Transverse colon (tissue), 3 donors: Measurements from ENCODE around the gene GIMAP8.

Experiments used
- EP300 ChIP-seq: sonication (generic); formaldehyde crosslinking; IDR thresholded peaks from one replicate; pipeline ENCODE4 v1.6.1; 2017; ENCODE audit warnings: antibody characterized with exemption, low read depth
- POLR2AphosphoS5 ChIP-seq, 3 donors: sonication (generic); formaldehyde crosslinking; IDR thresholded peaks; one replicate each; pipeline ENCODE4 v1.6.1; 2016; ENCODE audit warnings: antibody characterized with exemption in 3 of 3

- TF ChIP-seq POLR2AphosphoS5 (IDR thresholded peaks at IDR 0.05) = no peak
- no peak for TF ChIP-seq EP300
Measured at GRCh38 chr7:150441524-150441923, 8.9 kb upstream of the GIMAP8 start.
